NCI-H1092 (cell line): ENCODE data around the gene PLD3.

Source experiments
- DNase-seq: peaks from one replicate; lab custom pipeline; 2025; lab: John Stamatoyannopoulos, UW

Gene PLD3, protein sequence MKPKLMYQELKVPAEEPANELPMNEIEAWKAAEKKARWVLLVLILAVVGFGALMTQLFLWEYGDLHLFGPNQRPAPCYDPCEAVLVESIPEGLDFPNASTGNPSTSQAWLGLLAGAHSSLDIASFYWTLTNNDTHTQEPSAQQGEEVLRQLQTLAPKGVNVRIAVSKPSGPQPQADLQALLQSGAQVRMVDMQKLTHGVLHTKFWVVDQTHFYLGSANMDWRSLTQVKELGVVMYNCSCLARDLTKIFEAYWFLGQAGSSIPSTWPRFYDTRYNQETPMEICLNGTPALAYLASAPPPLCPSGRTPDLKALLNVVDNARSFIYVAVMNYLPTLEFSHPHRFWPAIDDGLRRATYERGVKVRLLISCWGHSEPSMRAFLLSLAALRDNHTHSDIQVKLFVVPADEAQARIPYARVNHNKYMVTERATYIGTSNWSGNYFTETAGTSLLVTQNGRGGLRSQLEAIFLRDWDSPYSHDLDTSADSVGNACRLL

GRCh38 chr19:40348125-40348913, at the start of gene PLD3, which contains the start of gene C19orf47:
PLD3 (plus strand) TSS chr19:40348695; CDS start chr19:40366484, 17,789 bp downstream.
C19orf47 (minus strand) TSS chr19:40348397; CDS start chr19:40341857, 6,540 bp downstream.
- DNase-seq: peak; percentile 95

DNA sequence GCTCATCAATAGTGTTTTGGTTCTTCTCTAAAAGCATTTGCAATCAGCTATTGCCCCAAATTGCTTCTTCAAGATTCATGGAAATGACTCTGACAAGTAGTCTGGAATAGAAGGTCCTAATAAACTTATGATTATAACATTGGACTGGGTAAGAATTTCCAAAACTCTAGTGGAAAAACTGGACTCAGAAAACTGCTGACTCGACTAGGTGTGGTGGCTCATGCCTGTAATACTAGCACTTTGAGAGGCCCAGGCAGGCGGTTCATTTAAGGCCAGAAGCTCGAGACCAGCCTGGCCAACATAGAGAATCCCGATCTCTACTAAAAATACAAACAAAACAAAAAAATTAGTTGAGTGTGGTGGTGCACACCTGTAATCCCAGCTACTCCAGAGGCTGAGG, 47.8 kb upstream of the PLD3 start:
- DNase-seq: no peak

GRCh38 chr19:40302224-40303011, 46.1 kb upstream of the PLD3 start:
- no peak for DNase-seq

DNA sequence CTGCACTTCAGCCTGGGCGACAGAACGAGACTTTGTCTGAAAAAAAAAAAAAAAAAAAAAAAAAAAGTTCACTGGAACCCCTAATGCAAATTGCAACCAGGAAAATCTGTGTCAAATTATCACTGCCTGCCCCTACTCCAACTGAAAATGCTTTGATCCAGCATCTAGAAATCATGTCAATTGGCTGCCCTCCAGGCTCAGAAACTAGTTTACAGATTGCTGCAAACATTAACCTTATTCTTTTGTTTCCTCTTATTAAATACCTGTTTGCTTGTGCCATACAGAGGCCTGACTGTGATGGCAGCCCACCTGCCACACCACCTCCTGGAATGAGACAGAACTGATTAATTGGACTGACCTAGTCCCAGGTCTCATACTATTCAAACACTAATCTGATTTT, 44.7 kb upstream of the PLD3 start:
- DNase-seq: no peak

- DNase-seq: no peak
Measured at GRCh38 chr19:40304306-40304705, 44.2 kb upstream of the PLD3 start.

GRCh38 chr19:40305403-40305802, 43.1 kb upstream of the PLD3 start:
- peak; percentile 39 for DNase-seq

DNA sequence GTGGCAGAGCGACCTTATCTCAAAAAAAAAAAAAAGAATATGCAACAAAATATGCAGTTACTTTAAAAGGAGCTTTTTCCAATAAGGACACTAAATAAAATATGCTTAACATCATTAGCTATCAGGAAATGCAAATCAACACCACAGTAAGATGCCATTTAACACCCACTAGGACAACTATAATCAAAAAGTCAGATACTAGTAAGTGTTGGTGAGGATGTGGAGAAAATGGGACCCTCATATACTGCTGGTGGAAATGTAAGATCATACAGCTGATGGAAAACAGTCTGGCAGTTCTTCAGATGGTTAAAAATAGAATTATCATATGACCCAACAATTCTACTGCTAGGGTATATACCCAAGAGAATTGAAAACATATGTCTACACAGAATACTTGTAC, 38.8 kb upstream of the PLD3 start:
- DNase-seq: no peak

- no peak for DNase-seq
Measured at GRCh38 chr19:40312533-40312932, 36.0 kb upstream of the PLD3 start.

DNA sequence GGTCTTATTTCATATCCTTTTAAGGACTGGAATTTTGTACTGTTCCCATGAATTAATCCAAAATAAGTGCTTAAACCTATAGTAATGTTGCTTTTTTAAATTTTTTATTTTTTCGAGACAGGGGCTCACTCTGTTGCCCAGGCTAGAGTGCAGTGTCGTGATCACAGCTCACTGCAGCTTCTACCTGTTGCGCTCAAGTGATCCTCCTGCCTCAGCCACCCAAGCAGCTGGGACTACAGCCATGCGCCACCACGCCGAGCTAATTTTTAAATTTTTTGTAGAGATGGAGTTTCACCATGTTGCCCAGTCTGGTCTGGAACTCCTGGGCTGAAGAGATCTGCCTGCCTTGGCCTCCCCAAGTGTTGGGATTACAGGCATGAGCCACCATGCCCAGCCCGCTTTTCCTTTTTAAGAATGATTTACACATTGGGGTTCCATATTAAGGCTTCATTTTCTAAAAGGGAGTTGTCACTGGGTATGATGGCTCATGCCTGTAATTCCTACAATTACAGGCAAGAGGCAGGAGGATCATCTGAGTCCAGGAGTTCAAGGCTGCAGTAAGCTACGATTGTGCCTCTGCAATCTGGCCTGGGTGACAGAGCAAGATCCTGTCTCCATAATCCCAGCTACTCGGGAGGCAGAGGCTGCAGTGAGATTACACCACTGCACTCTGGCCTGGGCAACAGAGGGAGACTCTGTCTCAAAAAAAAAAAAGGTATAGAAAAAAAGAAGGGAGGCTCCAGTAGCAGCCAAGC, 35.1 kb upstream of the PLD3 start:
- DNase-seq: no peak

DNA sequence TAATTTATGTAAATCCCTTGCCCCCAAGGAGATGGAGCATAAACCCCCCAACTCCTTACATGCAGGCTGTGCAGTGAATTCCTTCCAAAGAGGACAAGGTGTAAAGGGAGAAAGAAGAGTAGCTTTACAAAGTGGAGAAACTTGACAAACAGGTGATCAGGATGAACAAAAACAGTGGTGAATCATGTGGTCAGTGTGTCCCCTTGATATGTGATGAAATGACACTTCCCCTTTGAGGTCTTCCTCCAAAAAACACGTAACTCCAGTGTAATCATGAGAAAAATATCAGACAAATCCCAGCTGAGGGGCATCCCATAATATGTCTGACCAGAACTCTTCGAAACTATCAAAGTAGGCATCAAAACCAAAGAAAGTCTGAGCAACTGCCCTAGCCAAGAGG, 33.8 kb upstream of the PLD3 start:
- DNase-seq: no peak

- no peak for DNase-seq
Measured at GRCh38 chr19:40315812-40316470, 32.6 kb upstream of the PLD3 start.

DNA sequence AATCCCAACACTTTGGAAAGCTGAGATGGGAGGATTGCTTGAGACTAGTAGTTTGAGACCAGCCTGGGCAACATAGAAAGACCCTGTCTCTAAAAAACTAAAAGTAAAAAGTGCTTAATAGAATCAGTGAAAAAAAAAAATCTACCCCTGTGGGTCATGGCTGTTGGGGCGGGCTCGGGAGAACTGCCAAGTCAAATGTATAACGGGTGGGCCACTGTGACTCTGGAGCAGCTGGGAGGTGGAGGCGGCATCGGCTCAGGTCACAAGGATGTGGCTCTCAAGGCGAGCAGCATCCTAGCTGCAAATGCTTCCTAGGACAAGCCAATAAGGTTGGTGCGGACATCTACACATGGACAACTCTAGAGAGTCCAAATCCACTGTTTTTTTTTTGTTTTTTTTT, 31.2 kb upstream of the PLD3 start:
- DNase-seq: no peak

DNA sequence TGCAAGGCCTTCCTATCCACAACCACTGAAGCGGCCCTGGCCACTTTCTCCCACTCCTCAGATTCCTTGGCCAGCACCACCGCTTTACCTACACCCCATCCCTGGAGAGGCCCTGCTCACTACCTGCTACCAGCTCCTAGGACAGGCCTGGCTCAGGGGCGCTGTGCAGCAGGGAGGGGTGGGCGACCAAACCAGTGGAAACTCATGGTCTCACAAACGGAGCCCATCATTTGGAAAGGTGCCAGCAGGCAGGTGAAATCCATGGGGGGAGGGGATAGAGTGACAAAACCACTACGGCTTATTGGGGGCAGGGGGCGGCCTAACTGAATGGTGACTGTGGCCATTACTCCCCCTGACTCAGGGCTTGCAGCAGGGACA, 27.9 kb upstream of the PLD3 start:
- no peak for DNase-seq

GRCh38 chr19:40321076-40321475, 27.4 kb upstream of the PLD3 start:
- no peak for DNase-seq

DNA sequence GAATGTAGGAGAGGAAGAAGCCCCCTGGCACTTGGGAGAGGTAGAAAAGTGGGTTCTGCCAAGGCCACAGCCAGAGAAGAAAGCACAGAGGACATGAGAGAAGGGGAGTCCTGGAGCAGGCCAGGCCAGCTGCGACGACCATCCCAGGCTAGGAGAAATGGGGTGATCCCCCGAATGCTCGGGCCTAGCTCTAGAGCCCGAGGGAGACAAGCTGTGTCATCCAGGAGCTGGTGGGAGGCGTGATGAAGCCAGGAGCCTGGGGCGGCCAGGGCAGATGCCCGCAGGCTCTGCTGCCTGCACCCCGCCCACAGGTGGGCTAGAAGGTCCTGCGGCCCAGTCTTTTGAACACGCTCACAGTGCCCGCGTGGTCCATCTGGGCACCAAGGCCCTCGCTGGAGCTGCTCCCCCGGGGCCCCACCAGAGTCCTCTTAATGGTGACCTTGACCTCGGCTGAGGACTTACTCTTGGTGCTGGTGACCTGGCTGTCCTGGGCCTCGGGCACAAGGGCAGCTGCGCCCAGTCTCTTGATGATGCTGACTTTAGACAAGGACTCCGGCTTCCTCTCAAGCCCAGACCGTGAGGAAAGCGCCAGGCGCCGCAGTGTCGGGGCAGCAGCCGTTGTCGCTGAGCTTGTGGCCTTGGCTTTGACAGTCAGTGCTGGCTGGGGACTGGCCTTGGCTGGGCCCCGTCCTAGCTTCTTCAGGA, 26.8 kb upstream of the PLD3 start:
- no peak for DNase-seq

- no peak for DNase-seq
Measured at GRCh38 chr19:40322271-40322610, 26.3 kb upstream of the PLD3 start.

DNA sequence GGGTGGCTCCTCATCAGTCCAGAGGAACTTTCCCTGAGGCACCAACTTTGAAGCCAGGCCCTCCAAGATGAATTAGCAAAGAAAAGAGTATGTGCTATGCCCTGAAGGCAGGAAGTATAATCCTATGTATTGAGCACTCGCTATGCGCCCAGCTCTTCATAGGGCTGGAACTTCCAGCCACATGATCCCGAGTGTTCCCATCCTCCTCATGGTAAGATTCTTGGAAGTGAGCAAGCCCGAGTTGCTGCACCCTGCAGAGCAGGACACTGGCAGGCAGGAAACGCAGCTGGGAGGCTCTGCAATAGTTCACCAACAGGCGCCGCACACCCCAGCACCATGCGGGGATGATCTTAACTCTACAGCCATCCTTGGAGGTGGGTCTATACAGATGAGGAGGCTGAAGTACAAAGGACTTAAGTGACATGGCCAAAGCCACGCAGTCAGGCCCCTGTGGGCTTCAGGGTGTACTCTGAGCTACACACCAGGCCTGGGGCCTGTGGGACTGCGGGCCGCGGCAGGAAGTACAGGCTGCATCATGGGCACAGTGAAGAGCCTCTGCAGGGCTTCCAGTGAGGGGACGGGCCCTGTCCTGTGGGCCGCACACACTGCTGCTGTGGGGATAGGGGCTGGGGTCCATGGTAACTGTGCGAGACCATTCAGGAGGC, 25.4 kb upstream of the PLD3 start:
- DNase-seq: no peak

DNA sequence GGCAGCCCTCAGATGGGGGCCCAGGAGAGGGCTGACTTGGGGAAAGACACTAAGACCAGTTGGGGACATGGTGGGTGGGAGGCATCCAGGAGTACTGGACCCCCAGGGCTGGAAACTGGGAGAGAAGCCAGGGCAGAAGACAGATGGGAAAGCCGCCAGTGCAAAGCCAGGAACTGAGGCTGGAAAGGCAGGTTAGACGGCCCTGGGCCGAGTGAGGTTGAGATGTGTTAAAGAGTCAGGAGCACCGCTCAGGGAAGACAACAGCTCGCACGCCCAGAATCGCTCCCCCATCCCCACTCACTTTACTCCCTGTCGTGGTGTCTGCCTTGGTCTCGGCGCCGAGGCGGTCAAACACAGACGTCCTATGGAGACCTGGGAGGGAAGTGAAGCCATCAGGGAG, 24.8 kb upstream of the PLD3 start:
- no peak for DNase-seq

GRCh38 chr19:40326201-40326600, 22.3 kb upstream of the PLD3 start:
- DNase-seq: no peak

GRCh38 chr19:40331052-40331451, 17.4 kb upstream of the PLD3 start:
- no peak for DNase-seq
